GM19397 (cell line): ENCODE measurements around the gene PARD6A.

Experiments
- ATAC-seq: cut with Tn5 transposase; IDR thresholded peaks from one replicate; pipeline ENCODE4 v1.9.1; 2021; ENCODE audit warnings: mild to moderate bottlenecking, moderate library complexity; ENCODE audit not compliant: unreplicated experiment

PARD6A gene

GRCh38 chr16:67653789-67654402 lies 6.9 kb upstream of the PARD6A start:
- ATAC-seq: no peak

GRCh38 chr16:67654403-67654911 lies 6.3 kb upstream of the PARD6A start:
- no peak for ATAC-seq

GRCh38 chr16:67655363-67655762 lies 5.4 kb upstream of the PARD6A start:
- ATAC-seq: no peak

GRCh38 chr16:67656344-67657016 lies 4.3 kb upstream of the PARD6A start:
- ATAC-seq: no peak

GRCh38 chr16:67657017-67657608 lies 3.6 kb upstream of the PARD6A start:
- ATAC-seq: no peak

GRCh38 chr16:67657751-67658518 lies 2.8 kb upstream of the PARD6A start:
- ATAC-seq: no peak

GRCh38 chr16:67658849-67659674 lies 1.7 kb upstream of the PARD6A start:
- no peak for ATAC-seq

GRCh38 chr16:67659675-67660563 lies 841 bp upstream of the PARD6A start, which contains the start of gene ACD:
Gene ACD, minus strand, starts transcription at chr16:67660260. Its CDS starts 40 bp downstream, at chr16:67660220.
- peak; percentile 54 for ATAC-seq

GRCh38 chr16:67661101-67661761 lies 471 bp downstream of the PARD6A start:
- ATAC-seq: no peak

- ATAC-seq: no peak
Observed at GRCh38 chr16:67661886-67662652, 1.3 kb downstream of the PARD6A start.

GRCh38 chr16:67662653-67663010 lies 1.9 kb downstream of the PARD6A start:
- ATAC-seq: no peak

GRCh38 chr16:67663151-67663876 lies 2.6 kb downstream of the PARD6A start:
- ATAC-seq: no peak

- no peak for ATAC-seq
Observed at GRCh38 chr16:67663877-67664222, 3.1 kb downstream of the PARD6A start.

- ATAC-seq: no peak
Observed at GRCh38 chr16:67664258-67664657, 3.5 kb downstream of the PARD6A start.

GRCh38 chr16:67664871-67665270 lies 4.1 kb downstream of the PARD6A start:
- ATAC-seq: no peak

- no peak for ATAC-seq
Observed at GRCh38 chr16:67665598-67665997, 4.8 kb downstream of the PARD6A start.

GRCh38 chr16:67666032-67666551 lies 5.3 kb downstream of the PARD6A start:
- ATAC-seq: no peak
